Activated naive CD4-positive, alpha-beta T cell treated with anti-CD3 and anti-CD28 coated beads for 36 hours (primary cell): ENCODE results near the gene LIMS2. TPM values are rescaled to one million over a fixed set of nuclear protein-coding genes. Genes with fewer than 3 reads are reported as not detected.

Source experiments
- CTCF ChIA-PET: fragments of 350-600 bp; sonication (Branson Sonifier 250); formaldehyde crosslinking; loops from one replicate; lab custom pipeline; 2021; ENCODE audit warnings: antibody characterized with exemption; lab: Charles Lee
- DNase-seq: peaks from one replicate; pipeline ENCODE4 v3.0.0-alpha.2; 2020
- H3K27ac Mint-ChIP-seq: one replicate; pipeline ENCODE4 v1.8.0; 2021; ENCODE audit warnings: mild to moderate bottlenecking, mixed read lengths
- H3K27me3 Mint-ChIP-seq: one replicate; pipeline ENCODE4 v1.8.0; 2021; ENCODE audit warnings: low read depth, mixed read lengths
- H3K36me3 Mint-ChIP-seq: one replicate; pipeline ENCODE4 v1.8.0; 2021; ENCODE audit warnings: low read depth, mixed read lengths
- H3K4me1 Mint-ChIP-seq: one replicate; pipeline ENCODE4 v1.8.0; 2021; ENCODE audit warnings: low read depth, mixed read lengths
- H3K4me3 Mint-ChIP-seq: one replicate; pipeline ENCODE4 v1.8.0; 2021; ENCODE audit warnings: mild to moderate bottlenecking, moderate library complexity, mixed read lengths
- H3K9me3 Mint-ChIP-seq: one replicate; pipeline ENCODE4 v1.8.0; 2021; ENCODE audit warnings: mixed read lengths
- intact Hi-C: fragments of 100-400 bp; cut with micrococcal nuclease; formaldehyde crosslinking; loops from one replicate; pipeline ENCODE4 v1.15.1; 2023
- total RNA-seq, 2 experiments: library from RNA; stranded (reverse); gene quantifications; one replicate each; pipeline ENCODE4 v1.2.3, GENCODE V29; 2021

The LIMS2 gene
- total RNA-seq, 2 experiments from 2014 or later: 14.6 to 15.5 TPM

- Mint-ChIP-seq H3K27ac (no peak overlapping the region), H3K4me3 (no peak overlapping the region), H3K9me3 (no peaks in the 10 kb centered on the region), H3K36me3 (no peaks in the 10 kb centered on the region), H3K27me3 (no peaks in the 10 kb centered on the region), H3K4me1 (peaks cover 2% of the 10 kb centered on the region)
- CTCF ChIA-PET: interaction anchor here (0.8 kb wide), 1 partner anchor 28 kb away, joined by 3 read pairs; no protein-coding TSS in a partner anchor
- DNase-seq: no peak
- intact Hi-C loops: no loop called here
Measured at GRCh38 chr2:127623388-127624319, 51.7 kb downstream of the LIMS2 start.

GRCh38 chr2:127622561-127623387 lies 52.6 kb downstream of the LIMS2 start:
- CTCF ChIA-PET: interaction anchor here (0.6 kb wide), 1 partner anchor 286 kb away, joined by 3 read pairs; no protein-coding TSS in a partner anchor
- no peak overlapping the region for H3K4me3 Mint-ChIP-seq
- H3K27ac Mint-ChIP-seq: no peak overlapping the region
- intact Hi-C loops: no loop called here
- H3K4me1 Mint-ChIP-seq: peaks cover 3% of the 10 kb centered on the region
- no peak for DNase-seq
- H3K36me3 Mint-ChIP-seq: no peaks in the 10 kb centered on the region
- no peaks in the 10 kb centered on the region for H3K9me3 Mint-ChIP-seq
- H3K27me3 Mint-ChIP-seq: no peaks in the 10 kb centered on the region

DNA sequence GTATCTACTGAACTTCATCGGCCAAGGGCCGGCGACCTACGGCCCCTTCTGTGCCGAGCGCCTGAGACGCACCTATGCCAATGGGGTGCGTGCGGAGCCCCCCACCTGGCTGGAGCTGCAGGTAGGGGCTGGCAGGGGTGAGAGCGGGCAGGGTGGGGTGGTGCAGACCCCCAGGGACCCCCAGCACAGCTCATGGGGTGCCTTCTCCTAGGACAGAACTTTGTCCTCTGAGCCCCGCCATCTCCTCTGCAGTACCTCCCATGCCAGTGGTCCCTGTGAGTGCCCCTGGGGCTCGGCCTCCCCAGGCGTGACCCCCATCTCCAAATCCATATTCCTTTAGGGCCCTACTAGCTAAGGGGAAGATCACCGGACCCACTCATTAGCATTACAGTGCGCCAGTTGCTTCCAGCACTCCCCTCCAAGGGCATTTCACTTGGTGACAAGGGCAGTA lies 53.3 kb downstream of the LIMS2 start:
- intact Hi-C loops: no loop called here
- CTCF ChIA-PET: no interaction called here
- Mint-ChIP-seq H3K27me3 (no peaks in the 10 kb centered on the region), H3K9me3 (no peaks in the 10 kb centered on the region), H3K36me3 (no peaks in the 10 kb centered on the region), H3K4me1 (peaks cover 6% of the 10 kb centered on the region), H3K4me3 (no peak overlapping the region), H3K27ac (no peak overlapping the region)
- no peak for DNase-seq

- peaks cover 18% of the 10 kb centered on the region for H3K4me1 Mint-ChIP-seq
- H3K27ac Mint-ChIP-seq: no peak overlapping the region
- no peaks in the 10 kb centered on the region for H3K27me3 Mint-ChIP-seq
- CTCF ChIA-PET: no interaction called here
- no peak for DNase-seq
- intact Hi-C loops: no loop called here
- H3K9me3 Mint-ChIP-seq: no peaks in the 10 kb centered on the region
- no peaks in the 10 kb centered on the region for H3K36me3 Mint-ChIP-seq
- H3K4me3 Mint-ChIP-seq: no peak overlapping the region
Measured at GRCh38 chr2:127620866-127621265, 54.5 kb downstream of the LIMS2 start.

DNA sequence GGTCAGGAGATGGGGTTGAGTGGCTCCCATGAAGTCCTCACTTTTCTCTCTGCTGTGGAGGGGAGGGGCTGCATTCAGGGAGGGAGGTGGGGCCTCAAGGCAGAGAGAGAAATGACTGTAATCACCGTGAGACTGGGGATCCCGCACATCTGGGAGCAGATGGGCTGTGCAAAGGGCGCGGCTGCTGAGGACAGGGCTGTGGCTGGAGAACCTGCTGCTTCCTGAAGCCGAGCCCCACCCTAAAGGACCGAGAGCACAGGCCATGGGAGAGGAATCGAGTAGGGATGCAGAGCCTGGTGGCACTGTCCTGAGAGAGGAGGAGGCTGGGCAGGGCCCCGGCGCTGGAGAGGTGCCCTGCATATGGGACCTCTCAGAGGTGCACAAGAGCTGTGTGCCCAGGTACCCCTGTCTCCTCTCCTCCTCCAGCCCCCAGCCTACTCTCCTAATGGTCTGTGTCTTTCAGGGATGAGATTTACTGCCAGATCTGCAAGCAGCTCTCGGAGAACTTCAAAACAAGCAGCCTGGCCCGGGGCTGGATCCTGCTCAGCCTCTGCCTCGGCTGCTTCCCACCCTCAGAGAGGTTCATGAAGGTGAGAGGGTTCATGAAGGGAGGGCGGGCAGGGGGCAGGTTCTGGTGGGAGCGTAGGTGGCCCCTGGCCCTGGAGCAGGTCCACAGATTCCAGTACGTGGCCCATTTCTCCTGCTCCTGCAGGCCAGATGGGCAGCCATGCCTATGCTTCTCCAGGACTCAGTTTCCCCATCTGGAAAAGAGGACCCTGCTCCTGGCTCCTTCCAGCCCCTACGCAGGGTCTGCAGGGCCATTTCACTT lies 55.2 kb downstream of the LIMS2 start:
- CTCF ChIA-PET: no interaction called here
- no peaks in the 10 kb centered on the region for H3K36me3 Mint-ChIP-seq

GRCh38 chr2:127619203-127619590 lies 56.1 kb downstream of the LIMS2 start:
- H3K27ac Mint-ChIP-seq: no peak overlapping the region
- H3K36me3 Mint-ChIP-seq: no peaks in the 10 kb centered on the region
- H3K4me3 Mint-ChIP-seq: no peak overlapping the region
- H3K9me3 Mint-ChIP-seq: no peaks in the 10 kb centered on the region
- intact Hi-C loops: no loop called here
- peaks cover 24% of the 10 kb centered on the region for H3K4me1 Mint-ChIP-seq
- CTCF ChIA-PET: no interaction called here
- no peak for DNase-seq
- no peaks in the 10 kb centered on the region for H3K27me3 Mint-ChIP-seq

More for the DNA sequence above, 55.2 kb downstream of the LIMS2 start:
- intact Hi-C loops: no loop called here
- peak; percentile 5 for DNase-seq
- H3K27ac Mint-ChIP-seq: no peak overlapping the region
- no peaks in the 10 kb centered on the region for H3K27me3 Mint-ChIP-seq
- no peaks in the 10 kb centered on the region for H3K9me3 Mint-ChIP-seq
- H3K4me1 Mint-ChIP-seq: peaks cover 22% of the 10 kb centered on the region
- no peak overlapping the region for H3K4me3 Mint-ChIP-seq

- H3K4me1 Mint-ChIP-seq: peaks cover 24% of the 10 kb centered on the region
- intact Hi-C loops: no loop called here
- H3K9me3 Mint-ChIP-seq: no peaks in the 10 kb centered on the region
- no peak overlapping the region for H3K4me3 Mint-ChIP-seq
- H3K36me3 Mint-ChIP-seq: no peaks in the 10 kb centered on the region
- no peak for DNase-seq
- no peaks in the 10 kb centered on the region for H3K27me3 Mint-ChIP-seq
- H3K27ac Mint-ChIP-seq: no peak overlapping the region
- CTCF ChIA-PET: no interaction called here
Measured at GRCh38 chr2:127618551-127619202, 56.7 kb downstream of the LIMS2 start.

DNA sequence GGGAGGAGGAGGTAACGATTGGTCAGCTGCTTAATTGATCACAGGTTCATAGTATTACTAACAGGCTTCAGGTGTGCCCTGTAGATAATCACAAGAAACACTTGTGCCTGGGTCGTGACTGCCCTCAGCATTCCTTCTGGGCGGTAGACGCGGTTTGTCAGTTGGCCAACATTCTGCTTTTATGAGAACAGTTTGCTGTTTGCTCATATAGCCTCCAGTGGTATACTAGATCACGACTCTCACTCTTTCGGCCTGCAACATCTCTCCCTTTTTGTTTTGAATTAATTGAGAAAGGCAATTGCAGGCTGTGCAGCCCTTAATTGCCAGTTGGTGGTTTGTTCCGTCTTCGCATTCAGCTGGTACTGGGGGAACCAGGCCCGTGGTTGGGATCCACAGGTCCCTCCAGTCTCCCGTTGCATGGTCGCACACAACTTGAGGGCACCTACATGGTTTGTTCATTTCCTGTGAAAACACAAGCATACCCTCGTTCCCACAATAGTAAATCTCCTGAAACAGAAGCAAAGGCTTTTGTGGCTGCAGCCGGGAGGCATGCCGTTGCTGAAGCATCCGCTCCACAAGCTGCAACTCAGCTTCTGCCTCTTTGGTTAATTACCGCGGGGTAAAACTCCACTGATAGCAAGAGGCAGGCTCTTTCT lies 59.7 kb downstream of the LIMS2 start:
- peak; percentile 11 for DNase-seq
- Mint-ChIP-seq H3K4me1 (peaks cover 24% of the 10 kb centered on the region), H3K27ac (no peak overlapping the region), H3K36me3 (no peaks in the 10 kb centered on the region), H3K27me3 (no peaks in the 10 kb centered on the region), H3K4me3 (no peak overlapping the region), H3K9me3 (peaks cover 8% of the 10 kb centered on the region)
- intact Hi-C loops: no loop called here
- CTCF ChIA-PET: interaction anchor here (0.7 to 2.9 kb wide), 3 partner anchors 24 to 40 kb away, joined by 3 to 14 read pairs (median 3); no protein-coding TSS in a partner anchor

GRCh38 chr2:127614731-127615130 lies 60.6 kb downstream of the LIMS2 start:
- no peak overlapping the region for H3K27ac Mint-ChIP-seq
- CTCF ChIA-PET: interaction anchor here (1.0 to 2.9 kb wide), 2 partner anchors 24 to 35 kb away, joined by 3 to 14 read pairs; no protein-coding TSS in a partner anchor
- DNase-seq: peak; percentile 1
- H3K36me3 Mint-ChIP-seq: no peaks in the 10 kb centered on the region
- intact Hi-C loops: no loop called here
- H3K9me3 Mint-ChIP-seq: peaks cover 8% of the 10 kb centered on the region
- H3K4me3 Mint-ChIP-seq: no peak overlapping the region
- H3K27me3 Mint-ChIP-seq: no peaks in the 10 kb centered on the region
- peaks cover 22% of the 10 kb centered on the region for H3K4me1 Mint-ChIP-seq

DNA sequence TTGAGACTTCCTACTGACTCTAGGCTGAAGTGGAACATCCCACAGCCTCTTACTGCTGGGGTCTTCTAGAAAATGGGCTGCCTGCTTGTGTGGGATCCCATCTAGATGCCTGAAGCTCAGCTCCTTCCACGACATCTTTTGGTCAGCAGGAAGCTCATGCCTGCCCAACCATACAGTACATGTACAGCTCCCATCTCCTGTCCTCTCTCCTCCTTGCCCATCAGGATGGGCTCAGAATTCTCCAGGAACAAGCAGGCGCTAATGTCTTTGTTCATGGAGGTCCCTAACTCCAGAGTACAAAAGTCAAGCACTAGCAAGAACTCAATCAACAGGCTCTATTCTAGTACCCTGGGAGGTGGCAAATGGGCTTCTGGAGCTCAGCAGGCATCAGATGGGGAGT lies 61.1 kb downstream of the LIMS2 start:
- Mint-ChIP-seq H3K9me3 (peaks cover 8% of the 10 kb centered on the region), H3K27ac (no peak overlapping the region), H3K4me3 (no peak overlapping the region)

More for the DNA sequence above, 61.1 kb downstream of the LIMS2 start:
- CTCF ChIA-PET: interaction anchor here (0.9 to 2.9 kb wide), 4 partner anchors 23 to 36 kb away, joined by 3 to 14 read pairs (median 4); no protein-coding TSS in a partner anchor
- intact Hi-C loops: no loop called here
- DNase-seq: peak; percentile 0
- no peaks in the 10 kb centered on the region for H3K36me3 Mint-ChIP-seq
- H3K27me3 Mint-ChIP-seq: no peaks in the 10 kb centered on the region
- peaks cover 24% of the 10 kb centered on the region for H3K4me1 Mint-ChIP-seq
